ENCODE data around the gene FAM117A. TPM values are rescaled to one million over a fixed set of nuclear protein-coding genes. Genes with fewer than 3 reads are reported as not detected.

The FAM117A gene
- total RNA-seq, 1 experiment from 2014 or later: 10.1 TPM

DNA sequence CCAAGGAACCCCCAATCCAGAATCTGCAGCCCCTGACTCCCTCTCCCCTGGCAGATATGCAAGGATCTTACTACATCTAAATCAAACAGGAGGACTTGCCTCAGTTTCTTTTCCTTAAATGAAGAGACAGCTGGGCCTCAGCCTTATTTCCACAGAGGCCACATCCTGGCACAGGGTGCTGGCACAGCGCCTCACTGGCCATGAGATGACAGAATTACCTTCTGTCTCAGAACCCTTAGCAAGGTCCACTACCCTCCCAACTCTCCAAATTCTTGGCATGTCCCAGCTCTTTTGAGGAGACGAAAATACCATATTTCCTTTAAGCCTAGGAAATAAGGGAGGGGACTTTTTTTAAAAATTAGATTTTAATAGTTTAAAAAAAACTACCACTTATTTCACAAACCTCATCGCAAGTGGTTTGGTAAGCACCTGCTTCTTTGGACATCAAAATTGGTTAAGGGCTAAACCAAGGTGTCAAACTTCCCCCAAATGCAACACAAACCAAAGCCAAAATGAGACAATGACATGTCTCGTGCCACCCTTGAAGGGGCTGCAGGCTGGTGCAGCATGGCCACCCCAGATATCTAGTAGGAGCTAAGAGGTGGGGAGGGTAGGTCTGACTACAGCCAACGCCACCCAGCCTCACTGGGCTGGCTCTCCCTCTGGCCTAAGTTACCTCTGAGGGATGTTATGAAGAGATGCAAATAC, 25.3 kb downstream of the FAM117A start:
- BruUV-seq (replicated peaks): no TSS peak
- CTCF ChIA-PET: no interaction called here

DNA sequence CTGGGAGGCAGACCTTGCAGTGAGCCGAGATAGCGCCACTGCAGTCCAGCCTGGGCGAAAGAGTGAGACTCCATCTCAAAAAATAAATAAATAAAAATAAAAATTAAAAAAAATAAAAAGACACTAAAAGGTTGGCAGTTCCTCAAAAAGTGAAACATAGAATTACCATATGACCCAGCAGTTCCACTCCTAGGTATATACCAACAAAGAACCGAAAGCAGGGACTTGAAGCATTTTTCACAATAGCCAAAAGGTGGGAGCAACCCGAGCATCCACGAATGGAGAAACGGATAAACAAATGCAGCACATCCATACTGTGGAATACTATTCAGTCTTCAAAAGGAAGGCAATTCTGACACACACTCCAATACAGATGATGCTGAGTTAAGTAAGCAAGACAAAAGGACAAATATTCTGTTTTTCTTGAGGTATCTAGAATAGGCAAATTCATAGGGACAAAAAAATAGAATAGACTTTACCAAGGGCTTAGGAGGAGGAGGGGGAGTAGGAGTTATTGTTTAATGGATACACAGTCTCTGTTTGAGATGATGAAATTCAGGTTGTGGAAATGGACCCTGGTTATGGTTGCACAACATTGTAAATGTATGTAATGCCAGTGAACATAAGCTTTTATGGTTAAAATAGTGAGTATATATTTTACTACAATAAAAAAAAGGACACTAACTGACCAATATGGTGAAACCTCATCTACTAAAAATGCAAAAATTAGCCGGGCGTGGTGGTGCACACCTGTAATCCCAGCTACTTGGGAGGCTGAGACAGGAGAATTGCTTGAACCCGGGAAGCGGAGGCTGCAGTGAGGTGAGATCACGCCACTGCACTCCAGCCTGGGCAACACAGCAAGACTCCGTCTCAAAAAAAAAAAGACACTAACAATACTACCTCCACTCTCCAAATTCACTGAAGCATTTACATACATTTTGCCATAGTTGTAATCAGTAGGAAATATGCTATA, 29.1 kb downstream of the FAM117A start:
- TF ChIP-seq EZH2 (IDR thresholded peaks at IDR 0.05; ENCODE audit: borderline replicate concordance, low read depth, low read length, poor library complexity, severe bottlenecking): no peak
- TF ChIP-seq CTCF (conservative IDR thresholded peaks at IDR 0.05; ENCODE audit: low read depth, low read length): no peak
- Histone ChIP-seq H3K9me3 (ENCODE audit: low read depth, low read length, poor library complexity, severe bottlenecking) (no peaks in the 10 kb centered on the region), H3K4me1 (ENCODE audit: insufficient read depth, low read length, poor library complexity, severe bottlenecking) (no peaks in the 10 kb centered on the region), H3K27ac (ENCODE audit: low read depth, low read length, poor library complexity, severe bottlenecking) (no peak overlapping the region), H3K36me3 (ENCODE audit: insufficient read depth, low read length, poor library complexity, severe bottlenecking) (no peaks in the 10 kb centered on the region), H3K27me3 (replicated peaks; ENCODE audit: insufficient read depth, low read depth, low read length, poor library complexity) (no peaks in the 10 kb centered on the region), H3K4me3 (ENCODE audit: low read depth, low read length, poor library complexity, severe bottlenecking) (no peak overlapping the region)
- CTCF ChIA-PET: no interaction called here
- DNase-seq (ENCODE audit: low spot score): no peak
- POLR2A ChIA-PET (ENCODE audit: low non-redundant PET): no interaction called here
- intact Hi-C loops (cut with micrococcal nuclease; ENCODE audit: unreplicated experiment): no loop called here
- no TSS peak for BruUV-seq (replicated peaks)

More for the DNA sequence above, 25.3 kb downstream of the FAM117A start:
- no peak for DNase-seq (ENCODE audit: low spot score)
- no peaks in the 10 kb centered on the region for H3K9me3 ChIP-seq (ENCODE audit: low read depth, low read length, poor library complexity, severe bottlenecking)
- H3K27ac ChIP-seq (ENCODE audit: low read depth, low read length, poor library complexity, severe bottlenecking): no peak overlapping the region
- H3K36me3 ChIP-seq (ENCODE audit: insufficient read depth, low read length, poor library complexity, severe bottlenecking): no peaks in the 10 kb centered on the region
- POLR2A ChIA-PET (ENCODE audit: low non-redundant PET): no interaction called here
- H3K4me1 ChIP-seq (ENCODE audit: insufficient read depth, low read length, poor library complexity, severe bottlenecking): no peaks in the 10 kb centered on the region
- intact Hi-C loops (cut with micrococcal nuclease; ENCODE audit: unreplicated experiment): no loop called here
- H3K27me3 ChIP-seq (replicated peaks; ENCODE audit: insufficient read depth, low read depth, low read length, poor library complexity): no peaks in the 10 kb centered on the region
- H3K4me3 ChIP-seq (ENCODE audit: low read depth, low read length, poor library complexity, severe bottlenecking): no peak overlapping the region
- no peak for TF ChIP-seq CTCF (conservative IDR thresholded peaks at IDR 0.05; ENCODE audit: low read depth, low read length)
- no peak for TF ChIP-seq EZH2 (IDR thresholded peaks at IDR 0.05; ENCODE audit: borderline replicate concordance, low read depth, low read length, poor library complexity, severe bottlenecking)

- intact Hi-C loops (cut with micrococcal nuclease; ENCODE audit: unreplicated experiment): no loop called here
- ChIA-PET CTCF (no interaction called here), POLR2A (ENCODE audit: low non-redundant PET) (no interaction called here)
- no peak overlapping the region for H3K27ac ChIP-seq (ENCODE audit: low read depth, low read length, poor library complexity, severe bottlenecking)
- no peaks in the 10 kb centered on the region for H3K27me3 ChIP-seq (replicated peaks; ENCODE audit: insufficient read depth, low read depth, low read length, poor library complexity)
- no peaks in the 10 kb centered on the region for H3K4me1 ChIP-seq (ENCODE audit: insufficient read depth, low read length, poor library complexity, severe bottlenecking)
- no TSS peak for BruUV-seq (replicated peaks)
- H3K9me3 ChIP-seq (ENCODE audit: low read depth, low read length, poor library complexity, severe bottlenecking): no peaks in the 10 kb centered on the region
- H3K36me3 ChIP-seq (ENCODE audit: insufficient read depth, low read length, poor library complexity, severe bottlenecking): no peaks in the 10 kb centered on the region
- TF ChIP-seq CTCF (conservative IDR thresholded peaks at IDR 0.05; ENCODE audit: low read depth, low read length): no peak
- TF ChIP-seq EZH2 (IDR thresholded peaks at IDR 0.05; ENCODE audit: borderline replicate concordance, low read depth, low read length, poor library complexity, severe bottlenecking): no peak
- no peak overlapping the region for H3K4me3 ChIP-seq (ENCODE audit: low read depth, low read length, poor library complexity, severe bottlenecking)
- no peak for DNase-seq (ENCODE audit: low spot score)
Observed at GRCh38 chr17:49731435-49731831, 32.5 kb downstream of the FAM117A start.
